ENCODE data around the gene CITED4. TPM values are rescaled to one million over a fixed set of nuclear protein-coding genes. Genes with fewer than 3 reads are reported as not detected.
A peak's percentile ranks its signal among the peaks of the same experiment; 100 is the strongest.

The CITED4 gene
- total RNA-seq, 1 donor from 2014 or later: 40.6 TPM

DNA sequence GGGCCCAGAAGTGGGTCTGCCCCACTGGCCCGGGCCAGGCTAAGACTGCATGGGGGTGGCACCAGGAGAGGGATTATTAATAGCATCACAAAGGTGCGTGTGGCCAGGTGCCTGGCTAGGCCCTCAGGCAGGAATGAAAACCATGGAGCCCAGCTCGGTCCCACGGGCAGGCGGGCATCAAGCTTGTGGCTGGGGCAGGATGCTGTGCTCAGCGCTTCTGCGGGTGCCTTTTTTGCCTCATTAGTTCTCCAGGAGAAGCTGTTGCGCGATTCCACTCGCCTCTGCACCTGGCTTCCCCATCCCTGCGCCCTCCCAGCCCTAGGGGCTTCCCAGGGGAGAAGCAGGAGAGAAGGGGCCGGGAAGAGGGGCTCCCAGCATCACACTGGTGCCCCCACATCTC is 39.3 kb downstream of the CITED4 start:
- intact Hi-C loops (cut with DNase I): no loop called here
- ATAC-seq: no peak
- peak; percentile 56 for DNase-seq (ENCODE audit: missing footprints)

DNA sequence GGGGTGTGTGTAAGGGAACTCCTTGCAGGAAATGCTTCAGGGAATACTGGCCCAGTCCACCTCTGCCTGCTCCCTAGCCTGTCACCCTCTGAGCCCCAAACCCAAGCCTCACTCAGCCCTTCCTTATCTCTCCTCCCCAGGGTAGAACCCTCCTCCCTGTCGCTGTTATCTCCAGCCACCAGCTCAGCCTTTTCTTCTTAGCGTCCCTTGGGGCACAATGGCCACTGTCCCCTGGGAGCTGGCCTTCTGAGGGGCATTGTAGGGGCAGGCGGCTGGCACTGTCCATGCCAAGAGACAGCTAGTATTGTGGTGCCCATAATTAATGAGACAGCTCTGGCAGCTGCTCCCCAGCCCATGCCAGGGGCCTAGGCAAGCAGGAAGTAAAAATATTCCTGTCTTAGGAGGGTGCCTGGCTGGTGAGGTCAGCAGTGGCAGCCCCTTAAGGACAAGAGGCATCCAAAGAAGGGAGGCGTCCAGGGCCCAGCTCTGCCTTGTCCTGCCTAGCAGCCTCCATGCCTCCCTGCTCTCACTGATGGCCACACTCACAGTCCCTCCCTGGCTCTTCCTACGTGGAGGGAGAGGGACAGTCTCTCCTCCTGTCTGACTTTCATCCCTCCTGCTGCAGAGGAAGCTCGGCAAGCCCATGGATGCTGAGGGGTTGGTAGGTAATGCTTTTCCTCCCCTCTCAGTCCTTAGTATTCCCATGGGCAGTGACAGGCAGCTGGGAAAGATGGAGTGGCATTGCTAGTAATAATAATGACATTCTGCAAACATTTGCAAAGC is 41.1 kb downstream of the CITED4 start:
- ATAC-seq (no peak), DNase-seq (ENCODE audit: missing footprints) (peak; percentile 4)
- intact Hi-C loops (cut with DNase I): no loop called here

DNA sequence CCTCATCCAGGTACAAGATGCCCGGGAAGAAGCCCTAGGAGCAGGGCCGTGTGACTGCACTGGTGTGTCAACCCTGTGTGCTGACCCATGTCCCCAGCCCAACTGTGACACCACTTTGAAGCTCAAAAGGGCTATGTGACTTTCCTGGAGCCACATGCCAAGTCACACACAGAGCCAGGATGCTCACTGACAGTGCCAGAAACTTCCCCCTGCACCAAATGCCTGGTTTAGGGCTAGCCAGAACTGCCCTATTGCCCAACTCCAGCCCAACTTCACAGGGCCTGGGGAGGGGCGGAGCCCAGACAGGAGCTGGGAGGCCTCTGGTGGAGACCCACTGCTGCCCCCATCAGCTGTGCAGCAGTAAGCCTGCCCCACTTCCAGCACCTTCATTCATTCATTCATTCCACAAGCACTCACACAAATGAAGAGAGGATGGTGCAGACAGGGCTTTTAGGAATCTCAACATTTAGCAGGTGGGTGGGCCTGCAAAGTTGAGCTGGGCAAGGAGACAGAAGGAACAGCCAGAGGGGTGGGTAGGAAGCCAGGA is 41.8 kb downstream of the CITED4 start:
- ATAC-seq: no peak
- DNase-seq (ENCODE audit: missing footprints): peak; percentile 69
- intact Hi-C loops (cut with DNase I): no loop called here

DNA sequence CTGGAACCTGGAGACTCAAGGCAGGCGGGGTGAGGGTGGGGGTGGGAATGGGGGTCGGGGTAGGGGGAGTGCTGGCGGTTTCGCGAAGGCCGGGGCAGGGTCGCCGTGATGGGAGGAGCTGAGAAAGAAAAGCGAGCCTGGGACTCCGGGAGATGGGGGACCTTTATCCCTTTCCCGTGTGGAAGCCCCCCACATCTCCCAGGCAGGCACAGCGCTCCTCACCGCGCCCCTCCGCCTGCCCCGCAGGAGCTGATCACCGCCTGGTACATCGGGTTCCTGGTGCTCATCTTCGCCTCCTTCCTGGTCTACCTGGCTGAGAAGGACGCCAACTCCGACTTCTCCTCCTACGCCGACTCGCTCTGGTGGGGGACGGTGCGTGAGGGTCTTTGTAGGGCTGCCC is 43.1 kb downstream of the CITED4 start:
- intact Hi-C loops (cut with DNase I): no loop called here
- peak; percentile 57 for DNase-seq (ENCODE audit: missing footprints)
- no peak for ATAC-seq

DNA sequence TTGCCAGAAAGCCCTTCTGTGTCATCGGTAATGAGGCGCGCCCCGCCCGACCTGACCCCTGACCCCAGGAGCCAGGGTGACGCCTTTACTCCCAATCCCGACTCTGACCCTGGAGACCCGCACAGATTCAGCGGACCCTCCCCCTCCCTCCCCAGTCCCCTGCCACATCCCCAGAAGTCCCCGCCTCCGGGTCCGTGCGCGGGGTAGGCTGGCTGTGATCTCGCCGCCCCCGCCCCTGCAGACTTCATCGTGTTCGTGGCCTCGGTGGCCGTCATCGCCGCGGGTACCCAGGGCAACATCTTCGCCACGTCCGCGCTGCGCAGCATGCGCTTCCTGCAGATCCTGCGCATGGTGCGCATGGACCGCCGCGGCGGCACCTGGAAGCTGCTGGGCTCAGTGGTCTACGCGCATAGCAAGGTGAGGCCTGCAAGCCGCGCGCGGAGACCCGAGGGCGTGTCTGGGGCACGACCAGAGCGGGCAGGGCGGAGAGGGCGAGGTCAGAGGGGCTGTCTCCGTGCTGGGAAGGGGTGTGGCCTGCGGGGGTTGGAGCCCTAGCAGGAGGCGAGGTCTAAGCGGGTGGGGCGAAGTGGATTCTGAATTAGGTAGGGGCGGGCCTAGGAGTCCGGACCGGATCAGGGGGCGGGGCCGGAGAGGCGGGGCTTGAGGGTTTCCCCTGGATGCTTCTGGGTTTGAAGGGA is 43.8 kb downstream of the CITED4 start:
- ATAC-seq: peak; percentile 76
- peak; percentile 87 for DNase-seq (ENCODE audit: missing footprints)
- intact Hi-C loops (cut with DNase I): no loop called here

DNA sequence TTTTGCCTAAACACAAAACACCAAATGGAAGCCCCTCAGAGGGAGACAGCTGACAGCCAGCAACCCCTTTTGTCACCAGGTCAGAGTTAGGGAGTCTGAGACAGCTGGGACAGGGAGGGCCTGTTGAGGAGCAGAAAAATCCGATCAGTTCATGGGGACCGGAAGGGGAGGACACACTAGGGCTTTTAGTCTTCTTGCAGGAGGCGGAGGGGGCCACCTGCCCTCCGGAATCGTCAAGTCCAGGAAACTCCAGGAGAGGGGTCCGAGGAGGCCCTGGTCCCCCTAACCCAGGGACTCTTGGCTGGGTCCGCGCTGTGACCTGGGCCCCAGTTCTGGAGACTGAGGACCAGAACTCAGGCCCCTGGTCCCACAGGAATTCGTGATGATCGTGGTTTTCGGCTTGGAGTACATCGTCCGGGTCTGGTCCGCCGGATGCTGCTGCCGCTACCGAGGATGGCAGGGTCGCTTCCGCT is 44.3 kb downstream of the CITED4 start:
- ATAC-seq (no peak), DNase-seq (ENCODE audit: missing footprints) (peak; percentile 53)
- intact Hi-C loops (cut with DNase I): no loop called here

DNA sequence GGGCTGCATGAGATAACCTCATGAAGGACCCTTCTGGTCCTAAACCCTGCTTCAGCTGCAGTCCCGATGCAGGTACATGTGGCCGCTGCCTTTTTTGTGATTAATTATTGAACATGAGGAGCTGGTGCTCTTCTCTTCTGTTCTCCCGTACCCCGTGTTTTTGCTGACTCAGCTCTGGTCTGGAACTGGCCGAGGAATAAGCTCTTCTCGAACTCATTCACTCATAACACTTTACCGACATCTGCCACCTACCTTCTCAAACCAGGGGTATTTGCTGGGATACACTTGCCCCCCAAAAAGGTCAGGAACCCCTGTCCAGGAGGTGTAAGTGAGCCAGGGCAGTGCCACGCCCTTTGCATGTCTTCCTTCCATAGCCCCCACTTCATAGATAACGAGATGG is 46.7 kb downstream of the CITED4 start:
- intact Hi-C loops (cut with DNase I): no loop called here
- DNase-seq (ENCODE audit: missing footprints) (no peak), ATAC-seq (no peak)

Other genes starting within 250 kb of the CITED4 start
- gene RIMS3, start 196.7 kb downstream of the CITED4 start, total RNA-seq: 1.6 TPM
- 62.3 TPM for gene NFYC, start 170.7 kb downstream of the CITED4 start, total RNA-seq
- 2.8 TPM for gene KCNQ4, start 78.6 kb downstream of the CITED4 start, total RNA-seq
- 7.2 TPM for gene CTPS1, start 117.3 kb upstream of the CITED4 start, total RNA-seq
- 0.16 TPM for gene SLFNL1, start 159.4 kb upstream of the CITED4 start, total RNA-seq

All from Right ventricle myocardium inferior (tissue), 1 donor.